H1 (cell line): ENCODE data around the gene GIT1. TPM values are rescaled to one million over a fixed set of nuclear protein-coding genes. Genes with fewer than 3 reads are reported as not detected.

ENCODE experiments used
- CTCF ChIA-PET: fragments of 300-600 bp; sonication (Branson Sonifier 250); formaldehyde crosslinking; loops from one replicate; lab custom pipeline; 2021; ENCODE audit not compliant: partially characterized antibody; lab: Charles Lee
- POLR2A ChIA-PET: fragments of 300-600 bp; sonication (Branson Sonifier 250); formaldehyde crosslinking; loops from one replicate; lab custom pipeline; 2021; ENCODE audit warnings: inconsistent platforms; ENCODE audit not compliant: partially characterized antibody; lab: Charles Lee
- DNase-seq, 2 experiments: peaks; one replicate each; pipeline versions ENCODE4 v3.0.0 to v3.0.0-alpha.2; 2010 to 2022; ENCODE audit warnings: low spot score in 2 of 2, low read depth in 1 of 2, mixed read lengths in 1 of 2
- FAIRE-seq: peaks from 2 replicates; lab custom pipeline; 2011; peaks lifted over from hg19 to GRCh38; lab: Jason Lieb, UNC
- H2AFZ ChIP-seq: 2 replicates; pipeline ENCODE4 v1.8.1; 2012; ENCODE audit warnings: low read length, inconsistent platforms
- H2AK5ac ChIP-seq: 2 replicates; pipeline ENCODE4 v1.6.1; 2013; ENCODE audit warnings: low read depth, low read length
- H2BK120ac ChIP-seq: replicated peaks from 2 replicates; pipeline ENCODE3; 2013; ENCODE audit warnings: low read depth, low read length, inconsistent platforms
- H2BK12ac ChIP-seq: 2 replicates; pipeline ENCODE4 v1.6.1; 2013; ENCODE audit warnings: low read depth, low read length
- H2BK15ac ChIP-seq: 2 replicates; pipeline ENCODE4 v1.6.1; 2013; ENCODE audit warnings: low read length
- H2BK20ac ChIP-seq: 2 replicates; pipeline ENCODE4 v1.6.1; 2013; ENCODE audit warnings: low read length
- H2BK5ac ChIP-seq: 2 replicates; pipeline ENCODE4 v1.6.1; 2013; ENCODE audit warnings: low read depth, low read length
- H3K14ac ChIP-seq: 2 replicates; pipeline ENCODE4 v1.6.1; 2013; ENCODE audit warnings: inconsistent platforms; ENCODE audit not compliant: insufficient read length
- H3K18ac ChIP-seq: 2 replicates; pipeline ENCODE4 v1.6.1; 2013; ENCODE audit warnings: low read length; ENCODE audit errors: extremely low read depth
- H3K23ac ChIP-seq: 2 replicates; pipeline ENCODE4 v1.6.1; 2013; ENCODE audit warnings: inconsistent platforms; ENCODE audit not compliant: insufficient read length
- H3K23me2 ChIP-seq: 2 replicates; pipeline ENCODE4 v1.6.1; 2013; ENCODE audit warnings: low read depth, low read length
- H3K27ac ChIP-seq: 2 replicates; pipeline ENCODE4 v1.6.1; 2011; ENCODE audit warnings: low read depth, low read length, inconsistent platforms
- H3K27me3 ChIP-seq, 4 experiments: replicated peaks in 1 of 4; 1 replicate in 1 of 4; 2 replicates in 3 of 4; pipeline versions ENCODE4 v1.6.1 to v1.8.1; 2011 to 2013; ENCODE audit warnings: low read length in 3 of 4, mild to moderate bottlenecking in 3 of 4, inconsistent platforms in 2 of 4, mixed read lengths in 2 of 4, moderate library complexity in 1 of 4; ENCODE audit not compliant: control insufficient read depth in 3 of 4, insufficient read depth in 3 of 4; ENCODE audit errors: extremely low read depth in 1 of 4
- H3K36me3 ChIP-seq, 4 experiments: 2 replicates each; pipeline versions ENCODE4 v1.6.1 to v1.8.1; 2011 to 2013; ENCODE audit warnings: mild to moderate bottlenecking in 4 of 4, low read length in 3 of 4, moderate library complexity in 2 of 4, control low read depth in 1 of 4, inconsistent platforms in 1 of 4; ENCODE audit not compliant: insufficient read depth in 4 of 4, control insufficient read depth in 2 of 4
- H3K4ac ChIP-seq: replicated peaks from 2 replicates; pipeline ENCODE3; 2013; ENCODE audit warnings: low read length, low read depth, mixed read lengths, inconsistent platforms; ENCODE audit not compliant: insufficient read length
- H3K4me1 ChIP-seq, 4 experiments: replicated peaks in 1 of 4; 1 replicate in 1 of 4; 2 replicates in 3 of 4; pipeline versions ENCODE4 v1.6.1 to v1.8.1; 2011 to 2013; ENCODE audit warnings: low read length in 3 of 4, inconsistent platforms in 2 of 4, mixed read lengths in 1 of 4; ENCODE audit not compliant: insufficient read depth in 4 of 4, control insufficient read depth in 3 of 4
- H3K4me2 ChIP-seq, 2 experiments: 2 replicates each; pipeline versions ENCODE4 v1.6.1 to v1.8.1; 2011 to 2013; ENCODE audit warnings: low read depth in 2 of 2, low read length in 2 of 2, control low read depth in 1 of 2, inconsistent platforms in 1 of 2, mild to moderate bottlenecking in 1 of 2; ENCODE audit not compliant: insufficient read depth in 1 of 2
- H3K4me3 ChIP-seq, 4 experiments: fragments of 200-600, 300-600 bp in 1 of 4; sonication (generic), shearing (Covaris generic), sonication (Bioruptor Twin) in 1 of 4; 2 replicates each; pipeline versions ENCODE4 v1.5.1 to v1.8.1; 2011 to 2016; ENCODE audit warnings: low read length in 4 of 4, low read depth in 3 of 4, control low read depth in 2 of 4, inconsistent platforms in 2 of 4, mild to moderate bottlenecking in 2 of 4, mixed read lengths in 1 of 4, moderate library complexity in 1 of 4; ENCODE audit not compliant: insufficient read depth in 2 of 4; ENCODE audit errors: extremely low read depth in 1 of 4
- H3K56ac ChIP-seq: replicated peaks from 2 replicates; pipeline ENCODE3; 2013; ENCODE audit warnings: low read depth, mild to moderate bottlenecking, mixed read lengths, low read length, inconsistent platforms; ENCODE audit not compliant: insufficient read length
- H3K79me1 ChIP-seq: 2 replicates; pipeline ENCODE4 v1.6.1; 2013; ENCODE audit warnings: low read depth, low read length, control low read depth
- H3K79me2 ChIP-seq, 2 experiments: 2 replicates each; pipeline versions ENCODE4 v1.6.1 to v1.8.1; 2012 to 2013; ENCODE audit warnings: low read length in 2 of 2, mild to moderate bottlenecking in 2 of 2, inconsistent platforms in 1 of 2; ENCODE audit not compliant: insufficient read depth in 2 of 2, control insufficient read depth in 1 of 2
- H3K9ac ChIP-seq, 4 experiments: replicated peaks in 1 of 4; 1 replicate in 1 of 4; 2 replicates in 3 of 4; pipeline versions ENCODE4 v1.6.1 to v1.8.1; 2011 to 2013; ENCODE audit warnings: low read depth in 3 of 4, low read length in 3 of 4, control low read depth in 2 of 4, mild to moderate bottlenecking in 2 of 4, moderate library complexity in 2 of 4, inconsistent platforms in 1 of 4; ENCODE audit errors: extremely low read depth in 1 of 4
- H3K9me3 ChIP-seq, 2 experiments: 2 replicates each; pipeline versions ENCODE4 v1.6.1 to v1.8.1; 2012 to 2013; ENCODE audit warnings: mild to moderate bottlenecking in 2 of 2, moderate library complexity in 2 of 2, control low read depth in 1 of 2, inconsistent platforms in 1 of 2, low read depth in 1 of 2, low read length in 1 of 2, mixed read lengths in 1 of 2; ENCODE audit not compliant: insufficient read depth in 2 of 2
- H4K20me1 ChIP-seq, 2 experiments: replicated peaks in 1 of 2; 2 replicates each; pipeline versions ENCODE3 to v1.8.1; 2011 to 2013; ENCODE audit warnings: inconsistent platforms in 2 of 2, low read length in 2 of 2, mild to moderate bottlenecking in 1 of 2; ENCODE audit not compliant: insufficient read depth in 2 of 2, control insufficient read depth in 1 of 2
- H4K5ac ChIP-seq: 2 replicates; pipeline ENCODE4 v1.6.1; 2013; ENCODE audit warnings: low read length, low read depth, mixed read lengths, inconsistent platforms; ENCODE audit not compliant: insufficient read length
- H4K8ac ChIP-seq: 2 replicates; pipeline ENCODE4 v1.8.0; 2013; ENCODE audit warnings: mild to moderate bottlenecking, moderate library complexity, low read length, inconsistent platforms; ENCODE audit not compliant: insufficient read depth; ENCODE audit errors: extremely low read depth
- H4K91ac ChIP-seq: replicated peaks from 2 replicates; pipeline ENCODE3; 2013; ENCODE audit warnings: low read length, mixed read lengths, inconsistent platforms; ENCODE audit not compliant: insufficient read length
- CREB1 ChIP-seq: IDR thresholded peaks from 2 replicates; pipeline ENCODE4 v1.6.1; 2012; ENCODE audit warnings: inconsistent platforms
- GABPA ChIP-seq: IDR thresholded peaks from 2 replicates; pipeline ENCODE4 v1.6.1; 2011; ENCODE audit warnings: mild to moderate bottlenecking, low read length, moderate library complexity, borderline replicate concordance; ENCODE audit not compliant: insufficient read depth
- JUN ChIP-seq: IDR thresholded peaks from 2 replicates; pipeline ENCODE4 v1.6.1; 2011; ENCODE audit warnings: low read depth, mild to moderate bottlenecking, improper control_type of control experiment, low read length
- KDM5A ChIP-seq: fragments of 200-600 bp; IDR thresholded peaks from 2 replicates; pipeline ENCODE4 v1.7.1; 2012; ENCODE audit warnings: mild to moderate bottlenecking, low read length, inconsistent platforms, mixed read lengths
- MAFK ChIP-seq: IDR thresholded peaks from 2 replicates; pipeline ENCODE4 v1.6.1; 2012; ENCODE audit warnings: low read depth, mild to moderate bottlenecking, improper control_type of control experiment, low read length
- PHF8 ChIP-seq: fragments of 200-600 bp; sonication (generic); conservative IDR thresholded peaks from 2 replicates; pipeline ENCODE4 v1.7.1; 2012; ENCODE audit warnings: low read depth, mild to moderate bottlenecking, inconsistent platforms, low read length, moderate library complexity
- RBBP5 ChIP-seq: IDR thresholded peaks from 2 replicates; pipeline ENCODE4 v1.7.1; 2012; ENCODE audit warnings: low read depth, mild to moderate bottlenecking, inconsistent platforms, low read length, moderate library complexity, borderline replicate concordance
- RNF2 ChIP-seq: fragments of 200-900, 300-1000 bp; sonication (generic); IDR thresholded peaks from 2 replicates; pipeline ENCODE4 v1.7.1; 2016; ENCODE audit warnings: borderline replicate concordance, low read depth, mild to moderate bottlenecking, antibody characterized with exemption, low read length; ENCODE audit not compliant: poor library complexity, severe bottlenecking; ENCODE audit errors: missing control alignments
- RXRA ChIP-seq: IDR thresholded peaks from 2 replicates; pipeline ENCODE4 v1.6.1; 2011; ENCODE audit warnings: low read depth, mild to moderate bottlenecking, low read length, moderate library complexity; ENCODE audit not compliant: insufficient read depth
- SP4 ChIP-seq: IDR thresholded peaks from 2 replicates; pipeline ENCODE4 v1.6.1; 2012; ENCODE audit warnings: low read length, inconsistent platforms
- TBP ChIP-seq: IDR thresholded peaks from 2 replicates; pipeline ENCODE4 v1.6.1; 2011; ENCODE audit warnings: low read depth, low read length, improper control_type of control experiment
- ZNF274 ChIP-seq: IDR thresholded peaks from 2 replicates; pipeline ENCODE4 v1.7.0; 2012; ENCODE audit warnings: low read length, borderline replicate concordance; ENCODE audit errors: extremely low read depth
- WGBS, 2 experiments: shearing (Covaris generic) in 1 of 2; methylation state at CpG; one replicate each; pipeline versions ENCODE4 v1.1.6 to v1.1.7; 2013 to 2015; ENCODE audit warnings: low lambda C conversion rate in 2 of 2, mixed read lengths in 2 of 2, inconsistent platforms in 1 of 2, low coverage in 1 of 2, missing lambda C conversion rate in 1 of 2; ENCODE audit not compliant: insufficient replicate concordance in 2 of 2, insufficient coverage in 1 of 2, insufficient read length in 1 of 2; ENCODE audit errors: extremely low coverage in 1 of 2, missing lambda C conversion rate in 1 of 2; 5-methylcytosine and 5-hydroxymethylcytosine counted together
- polyA plus RNA-seq, 7 experiments: library from polyadenylated mRNA; depleted of rRNA in 3 of 7; stranded (reverse) in 5 of 7; unstranded in 2 of 7; fragments of >200 nt in 5 of 7; fragments of 200-250 nt in 2 of 7; gene quantifications; 1 replicate in 5 of 7; 2 replicates in 1 of 7; 4 replicates in 1 of 7; pipeline versions ENCODE4 v1.2.1 to v1.2.3, GENCODE V29; 2011 to 2013; ENCODE audit warnings: missing spikeins in 2 of 7, mixed read lengths in 2 of 7
- total RNA-seq: library from RNA; stranded (reverse); fragmentation: NEBNext Ultra II Directional; extraction: Animal tissue kit (Norgen Biotek cat#: 25700); gene quantifications from 2 replicates; pipeline ENCODE4 v1.2.1, GENCODE V29; 2021

GIT1 gene
- total and polyA plus RNA-seq, 2 of the 8 experiments (the other 6 are each of a cell fraction or from before 2014, with no cell fraction given) = 62.4 to 63.0 TPM

GRCh38 chr17:29620779-29621500 lies 31.5 kb upstream of the GIT1 start:
- Histone ChIP-seq H3K23me2 (peaks cover 18% of the 10 kb centered on the region; the same call in 1 of the 2 replicates), H3K4ac (no peak overlapping the region), H4K5ac (no peak overlapping the region), H2BK15ac (peak overlapping the region; percentile 83; the same call in 1 of the 2 replicates), H3K36me3 (no peaks in the 10 kb centered on the region), H3K27me3 (peaks cover 17 to 58% (median 45%) of the 10 kb centered on the region in 4 experiments), H4K8ac (no peak overlapping the region), H4K20me1 (peaks cover 5 to 6% of the 10 kb centered on the region in 2 experiments), H3K18ac (0 out of 2 replicates have a peak overlapping the region, but pooled peaks have one; percentile 51), H2AFZ (no peak overlapping the region), H3K9ac (no peak overlapping the region), H3K14ac (no peak overlapping the region), H2BK120ac (no peak overlapping the region), H3K79me1 (no peaks in the 10 kb centered on the region), H4K91ac (no peak overlapping the region), H3K79me2 (no peaks in the 10 kb centered on the region), H3K27ac (no peak overlapping the region), H3K4me3 (no peak overlapping the region), H3K4me2 (peak overlapping the region in 1 of 2 experiments; percentile 6; a peak in 1 of 4 replicates), H2AK5ac (no peak overlapping the region; the same call in 1 of the 2 replicates), H3K4me1 (peaks cover 16 to 40% (median 28%) of the 10 kb centered on the region in 4 experiments), H2BK20ac (peak overlapping the region; percentile 32; the same call in 1 of the 2 replicates), H2BK5ac (no peak overlapping the region), H2BK12ac (peak overlapping the region; percentile 88; the same call in 1 of the 2 replicates), H3K9me3 (no peaks in the 10 kb centered on the region), H3K56ac (no peak overlapping the region), H3K23ac (no peak overlapping the region)
- WGBS, 2 experiments = 95% methylated on average over 12 of the region's 12 CpGs; no CpG with 5 or more reads in 1 of the 2 experiments
- ChIA-PET CTCF (interaction anchor here (0.7 to 13.1 kb wide), 11 partner anchors 8 to 473 kb away, joined by 3 to 193 read pairs (median 4); partner anchors contain the start of genes ABHD15, SSH2 and TP53I13), POLR2A (interaction anchor here (1.7 kb wide), 1 partner anchor 29 kb away, joined by 9 read pairs; the partner anchor contains the start of gene ANKRD13B)
- DNase-seq (no peak), FAIRE-seq (no peak)
- TF ChIP-seq JUN (no peak), RNF2 (no peak), ZNF274 (no peak), RXRA (no peak), MAFK (no peak), RBBP5 (no peak), CREB1 (no peak), KDM5A (no peak), TBP (no peak), GABPA (no peak), SP4 (no peak), PHF8 (no peak)
